Measurements from ENCODE around the gene USP12. TPM values are rescaled to one million over a fixed set of nuclear protein-coding genes. Genes with fewer than 3 reads are reported as not detected.
"Not testable (repeated sequence)": the region's sequence is repeated elsewhere in the genome, so short reads cannot be mapped to it uniquely, and the experiment has no call there.

The USP12 gene
- total RNA-seq, 1 donor from 2014 or later: 17.2 TPM

GRCh38 chr13:27101289-27101688 lies 70.3 kb downstream of the USP12 start:
- intact Hi-C loops (cut with DNase I): no loop called here
- no peak for ATAC-seq (ENCODE audit: poor library complexity)

DNA sequence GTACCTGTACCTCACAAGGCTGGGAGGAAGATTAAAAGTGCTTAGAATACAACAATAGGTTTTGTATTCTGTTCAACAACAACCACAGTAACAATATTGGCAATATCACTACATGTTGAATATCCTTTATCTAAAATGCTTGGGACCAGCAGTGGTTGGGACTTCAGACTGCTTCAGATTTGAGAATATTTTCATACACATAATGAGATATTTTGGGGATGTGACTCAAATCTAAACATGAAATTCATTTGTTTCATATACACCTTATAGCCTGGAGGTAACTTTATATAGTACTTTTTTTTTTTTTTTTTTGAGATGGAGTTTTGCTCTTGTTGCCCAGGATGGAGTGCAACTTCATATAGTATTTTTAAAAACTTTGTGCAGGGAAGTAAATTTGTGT lies 73.9 kb downstream of the USP12 start:
- ATAC-seq (ENCODE audit: poor library complexity) (no peak), DNase-seq (no peak)
- intact Hi-C loops (cut with DNase I): no loop called here

More at GRCh38 chr13:27101289-27101688, 70.3 kb downstream of the USP12 start:
- DNase-seq: no peak

DNA sequence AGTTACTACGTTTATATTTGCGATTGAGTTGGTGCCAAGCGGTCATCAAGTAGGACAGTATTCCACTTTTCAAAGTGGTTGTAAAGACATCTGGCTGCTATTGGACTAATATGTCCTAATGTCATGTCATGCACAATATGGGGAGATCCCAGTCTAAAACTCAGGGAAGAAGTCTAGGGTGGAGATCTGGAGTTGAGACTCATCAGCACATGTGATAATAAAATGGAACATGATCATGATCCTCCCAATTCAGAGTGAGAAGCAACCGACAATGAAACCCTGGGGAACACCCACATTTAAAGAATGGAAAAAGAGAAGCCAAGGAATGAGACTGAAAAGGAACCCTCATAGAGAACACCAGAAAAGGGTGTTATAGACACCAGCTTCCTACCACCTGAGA lies 80.2 kb downstream of the USP12 start:
- DNase-seq (no peak), ATAC-seq (ENCODE audit: poor library complexity) (no peak)
- intact Hi-C loops (cut with DNase I): no loop called here

DNA sequence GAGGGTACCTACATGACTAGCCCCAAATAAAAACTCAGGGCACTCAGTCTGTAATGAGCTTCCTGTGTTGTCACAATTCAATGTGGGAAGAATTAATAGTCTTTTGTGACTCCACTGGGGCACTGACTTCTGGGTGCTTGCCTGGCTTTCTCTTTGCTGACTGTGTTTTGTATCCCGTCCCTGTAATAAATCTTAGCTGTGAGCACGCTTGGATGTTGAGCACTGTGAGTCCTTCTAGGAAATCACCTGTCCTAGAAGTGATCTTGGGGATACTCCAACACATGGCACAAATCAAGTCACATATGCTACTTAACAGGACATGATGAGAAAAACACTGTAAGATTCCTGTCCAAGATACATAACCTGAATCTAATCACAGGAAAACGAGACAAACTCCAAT lies 83.0 kb downstream of the USP12 start:
- no peak for ATAC-seq (ENCODE audit: poor library complexity)
- no peak for DNase-seq
- intact Hi-C loops (cut with DNase I): no loop called here

DNA sequence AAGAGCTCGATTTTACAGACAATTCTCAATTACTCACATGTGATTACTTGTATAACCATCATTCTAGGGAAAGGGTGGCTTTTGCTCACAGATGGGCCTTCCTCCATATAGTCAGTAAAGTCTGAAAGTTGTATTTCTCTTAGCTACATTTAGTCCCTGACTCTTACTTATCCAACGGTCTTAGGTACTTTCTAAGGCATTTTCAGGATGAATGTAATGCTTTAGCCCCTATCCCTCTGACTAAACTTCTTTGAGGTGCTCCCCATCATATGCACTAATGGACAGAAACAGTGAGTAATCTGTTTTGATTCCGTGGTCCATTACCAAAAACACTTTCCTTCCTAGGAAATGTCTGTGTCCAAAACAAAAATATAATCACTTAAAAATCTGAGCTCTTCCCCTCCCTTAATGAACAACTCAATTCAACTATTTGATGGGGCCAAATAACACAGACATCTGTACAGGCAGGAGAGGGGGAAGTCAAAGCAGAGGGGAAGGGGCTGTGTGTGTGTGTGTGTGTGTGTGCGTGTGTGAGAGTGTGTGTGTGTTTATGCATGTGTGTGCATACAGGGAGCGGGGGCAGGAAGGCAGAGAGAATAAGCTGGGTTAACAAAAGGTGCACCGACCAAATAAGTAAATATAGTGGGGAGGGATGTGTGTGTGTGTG lies 84.9 kb downstream of the USP12 start:
- intact Hi-C loops (cut with DNase I): no loop called here
- ATAC-seq (ENCODE audit: poor library complexity) (no peak), DNase-seq (no peak)

- intact Hi-C loops (cut with DNase I): no loop called here
- no peak for ATAC-seq (ENCODE audit: poor library complexity)
These were observed 88.4 kb downstream of the USP12 start for GRCh38 chr13:27083183-27083582.

DNA sequence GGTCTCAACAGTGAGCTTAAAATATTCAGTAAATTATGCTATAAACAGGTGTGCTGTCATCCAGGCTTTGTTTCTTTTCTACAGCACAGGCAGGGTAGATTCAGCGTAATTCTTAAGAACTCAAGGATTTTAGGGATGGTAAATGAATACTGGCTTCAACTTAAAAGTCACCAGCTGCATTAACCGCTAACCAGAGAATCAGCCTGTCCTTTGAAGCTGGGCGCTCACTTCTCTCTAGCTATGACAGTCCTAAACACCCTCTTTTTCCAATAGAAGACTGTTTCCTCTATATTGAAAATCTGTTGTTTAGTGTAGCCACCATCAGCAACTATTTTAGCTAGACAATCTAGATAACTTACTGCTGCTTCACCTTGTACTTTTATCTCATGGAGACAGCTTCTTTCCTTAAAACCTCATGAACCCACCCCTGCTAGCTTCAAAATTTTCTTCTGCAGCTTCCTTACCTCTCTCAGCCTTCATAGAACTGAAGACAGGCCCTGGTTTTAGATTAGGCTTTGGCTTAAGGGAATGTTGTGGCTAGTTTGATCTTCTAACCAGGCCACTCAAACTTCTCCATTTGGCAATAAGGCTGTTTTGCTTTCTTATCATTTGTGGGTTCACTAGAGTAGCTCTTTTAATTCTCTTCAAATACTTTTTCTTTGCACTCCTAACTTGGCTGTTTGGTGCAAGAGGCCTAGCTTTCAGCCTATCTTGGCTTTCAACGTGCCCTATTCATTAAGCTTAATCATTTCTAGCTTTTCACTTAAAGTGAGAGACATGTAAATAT lies 89.5 kb downstream of the USP12 start:
- intact Hi-C loops (cut with DNase I): no loop called here
- no peak for ATAC-seq (ENCODE audit: poor library complexity)
- no peak for DNase-seq

More at GRCh38 chr13:27083183-27083582, 88.4 kb downstream of the USP12 start:
- no peak for DNase-seq

GRCh38 chr13:27080018-27080948 lies 91.3 kb downstream of the USP12 start:
- DNase-seq: no peak
- ATAC-seq (ENCODE audit: poor library complexity): no peak
- intact Hi-C loops (cut with DNase I): no loop called here

GRCh38 chr13:27079421-27079958 lies 92.1 kb downstream of the USP12 start:
- ATAC-seq (ENCODE audit: poor library complexity) (no peak), DNase-seq (no peak)
- intact Hi-C loops (cut with DNase I): no loop called here

DNA sequence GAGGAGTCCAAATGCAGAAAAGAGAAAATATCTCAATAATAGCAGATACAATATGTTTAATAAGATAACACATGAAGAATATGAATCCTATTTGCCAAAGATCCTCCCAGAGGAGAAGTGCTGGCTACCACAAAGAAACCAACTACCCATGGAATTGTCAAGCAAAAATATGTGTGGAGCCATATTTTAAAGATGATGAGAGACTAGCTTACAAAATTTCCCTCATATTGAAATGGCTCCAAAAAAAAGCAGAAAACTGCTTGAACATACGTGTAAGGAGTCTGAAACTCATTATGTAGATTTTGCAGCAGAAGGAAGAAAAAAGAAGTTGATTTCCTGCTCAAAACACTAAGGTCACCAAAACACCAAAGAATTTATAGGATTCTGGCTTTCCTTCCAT lies 94.2 kb downstream of the USP12 start:
- ATAC-seq (ENCODE audit: poor library complexity): no peak
- intact Hi-C loops (cut with DNase I): no loop called here

DNA sequence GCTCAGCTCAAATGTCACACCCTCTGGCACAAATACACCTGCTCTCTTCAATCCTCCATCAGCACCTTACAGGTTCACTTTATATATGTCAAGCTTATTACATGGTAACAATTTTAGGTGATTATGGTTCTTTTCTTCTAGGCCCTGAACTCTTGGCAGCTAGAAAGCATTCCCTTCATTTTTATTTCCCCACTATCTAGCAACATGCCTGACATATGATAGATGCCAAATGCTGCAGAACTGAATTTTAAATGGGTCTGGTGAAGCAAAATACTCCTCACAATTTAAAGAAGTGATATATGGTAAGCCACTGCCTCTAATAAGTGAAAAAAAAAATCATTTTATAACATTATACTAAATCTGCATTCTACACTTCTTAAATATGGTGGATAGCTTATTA lies 95.2 kb downstream of the USP12 start:
- intact Hi-C loops (cut with DNase I): no loop called here
- DNase-seq (no peak), ATAC-seq (ENCODE audit: poor library complexity) (no peak)

More for the DNA sequence above, 94.2 kb downstream of the USP12 start:
- no peak for DNase-seq

GRCh38 chr13:27073186-27073585 lies 98.4 kb downstream of the USP12 start:
- DNase-seq: no peak
- ATAC-seq (ENCODE audit: poor library complexity): no peak
- intact Hi-C loops (cut with DNase I): no loop called here

DNA sequence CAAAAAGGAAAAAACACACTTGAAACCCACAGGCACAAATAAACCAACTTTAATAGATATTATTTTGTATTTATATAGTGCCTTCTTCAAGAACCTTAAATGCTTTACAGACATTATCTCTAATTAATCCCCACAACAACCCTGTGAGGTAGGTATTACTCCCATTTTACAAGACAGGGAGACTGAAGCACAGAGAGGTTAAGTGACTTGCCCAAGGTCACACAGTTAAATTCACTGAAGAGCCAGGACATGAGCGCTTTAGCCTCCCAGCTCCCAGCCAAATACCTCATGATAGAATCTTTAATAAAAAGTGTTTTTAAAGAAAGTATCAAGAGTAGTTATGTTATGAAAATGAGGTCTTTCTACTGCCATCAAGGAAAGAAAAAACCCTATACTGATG lies 105.5 kb downstream of the USP12 start:
- intact Hi-C loops (cut with DNase I); DNase-seq; ATAC-seq (ENCODE audit: poor library complexity): not testable (repeated sequence)

DNA sequence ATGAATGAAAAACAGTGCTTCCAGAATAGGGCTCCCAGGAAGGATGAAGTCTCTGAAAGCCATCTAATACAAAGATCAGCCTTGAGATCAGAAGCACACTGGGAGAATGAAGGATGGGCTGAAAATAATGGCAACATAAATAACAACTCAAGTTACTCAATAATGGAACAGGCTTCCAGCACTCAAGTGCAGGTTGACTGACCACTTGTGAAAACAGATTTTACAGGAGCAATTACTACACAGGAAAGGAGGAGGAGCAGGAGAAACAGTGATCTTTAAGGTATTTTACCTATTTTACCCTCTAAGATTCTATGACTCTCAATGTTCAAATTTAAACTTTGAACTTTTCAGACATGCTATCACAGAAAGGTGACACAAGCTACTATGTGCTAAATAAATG lies 106.0 kb downstream of the USP12 start:
- DNase-seq (no peak), ATAC-seq (ENCODE audit: poor library complexity) (no peak)
- intact Hi-C loops (cut with DNase I): no loop called here

DNA sequence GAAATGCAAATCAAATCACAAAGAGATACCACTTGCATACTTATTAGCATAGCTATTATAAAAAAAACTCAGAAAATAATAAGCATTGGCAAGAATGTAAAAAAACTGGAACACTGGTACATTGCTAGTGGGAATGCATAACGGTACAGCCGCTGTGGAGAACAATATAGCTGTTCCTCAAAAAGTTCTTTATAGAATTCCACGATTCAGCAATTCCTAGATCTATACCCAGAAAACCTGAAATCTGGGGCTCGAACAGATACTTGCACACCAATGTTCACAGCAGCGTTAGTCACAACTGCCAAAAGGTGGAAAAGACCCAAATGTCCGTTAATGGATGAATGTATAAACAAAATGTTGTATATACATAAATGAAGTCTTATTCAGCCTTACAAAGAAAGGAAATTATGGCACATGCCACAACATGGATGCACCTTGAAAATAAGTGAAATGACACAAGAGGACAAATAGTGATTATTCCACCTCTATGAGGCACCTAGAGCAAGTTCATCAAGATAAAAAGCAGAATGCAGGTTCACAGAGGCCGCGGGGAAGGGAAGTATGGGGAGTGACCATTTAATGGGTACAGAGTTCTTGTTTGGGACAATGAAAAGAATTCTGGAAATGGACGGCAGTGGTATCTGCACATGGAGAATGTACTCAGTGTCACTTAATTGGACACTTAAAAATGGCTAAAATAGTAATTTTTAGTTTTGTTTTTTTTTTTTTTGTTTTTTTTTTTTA lies 107.2 kb downstream of the USP12 start:
- intact Hi-C loops (cut with DNase I): no loop called here
- ATAC-seq (ENCODE audit: poor library complexity): no peak

DNA sequence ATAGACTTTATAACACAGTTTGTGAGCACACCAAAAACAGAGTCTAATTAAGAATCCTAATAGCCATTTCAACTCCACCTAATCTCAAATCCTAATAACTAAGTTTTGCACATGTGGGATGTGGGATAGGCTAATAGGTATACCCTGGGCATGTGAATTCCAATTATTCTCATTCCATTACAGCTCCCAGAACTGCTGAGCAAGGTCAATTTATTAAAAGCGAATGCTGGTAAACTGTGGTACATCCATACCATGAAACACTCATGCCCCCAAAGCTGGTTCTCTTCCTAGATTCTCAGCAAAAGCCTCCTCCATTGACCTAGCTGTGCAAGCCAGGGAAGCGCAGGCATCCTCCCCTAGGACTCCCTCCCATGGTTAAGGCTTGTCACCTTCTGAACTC lies 113.8 kb downstream of the USP12 start:
- intact Hi-C loops (cut with DNase I): no loop called here
- DNase-seq: no peak
- no peak for ATAC-seq (ENCODE audit: poor library complexity)

More for the DNA sequence above, 107.2 kb downstream of the USP12 start:
- no peak for DNase-seq

- DNase-seq: no peak
- intact Hi-C loops (cut with DNase I): no loop called here
- no peak for ATAC-seq (ENCODE audit: poor library complexity)
These were observed 116.1 kb downstream of the USP12 start for GRCh38 chr13:27055526-27055925.

GRCh38 chr13:27054760-27055159 lies 116.9 kb downstream of the USP12 start:
- DNase-seq: no peak
- ATAC-seq (ENCODE audit: poor library complexity): no peak
- intact Hi-C loops (cut with DNase I): no loop called here

All from Right ventricle myocardium superior (tissue), 1 donor.